Uterus (tissue), 2 donors: ENCODE measurements around the gene STK39.

Experiments
- CTCF ChIP-seq, 4 experiments: fragments of 200-600 bp in 2 of 4; fragments of 450-650 bp in 2 of 4; sonication (generic) in 2 of 4; IDR thresholded peaks; one replicate each; pipeline ENCODE4 v1.5.1; 2016 to 2019; ENCODE audit warnings: antibody characterized with exemption in 4 of 4, mild to moderate bottlenecking in 2 of 4, moderate library complexity in 1 of 4
- POLR2A ChIP-seq, 2 donors: fragments of 450-650 bp; IDR thresholded peaks; one replicate each; pipeline ENCODE4 v1.6.1; 2016; ENCODE audit warnings: antibody characterized with exemption in 2 of 2, mild to moderate bottlenecking in 1 of 2, moderate library complexity in 1 of 2

GRCh38 chr2:168072626-168073303, 174.6 kb downstream of the STK39 start:
- no peak for TF ChIP-seq POLR2A (IDR thresholded peaks at IDR 0.05)
- no peak for TF ChIP-seq CTCF (IDR thresholded peaks at IDR 0.05)
